Mammary epithelial cell (primary cell): ENCODE data around the gene KRT32.

Experiments used
- EZH2 ChIP-seq: IDR thresholded peaks from 2 replicates; pipeline ENCODE4 v1.6.1; 2012; ENCODE audit warnings: low read length, inconsistent platforms, borderline replicate concordance
- TF ChIP-seq, protein P1 (sequence below), 2 donors: IDR thresholded peaks in 1 of 2; conservative IDR thresholded peaks in 1 of 2; 2 replicates each; pipeline ENCODE4 v1.5.1; 2011 to 2012; ENCODE audit warnings: inconsistent platforms in 2 of 2, low read length in 2 of 2, mild to moderate bottlenecking in 2 of 2, control low read depth in 1 of 2, low read depth in 1 of 2; ENCODE audit not compliant: insufficient read depth in 1 of 2; ENCODE audit errors: extremely low read depth in 1 of 2

DNA sequence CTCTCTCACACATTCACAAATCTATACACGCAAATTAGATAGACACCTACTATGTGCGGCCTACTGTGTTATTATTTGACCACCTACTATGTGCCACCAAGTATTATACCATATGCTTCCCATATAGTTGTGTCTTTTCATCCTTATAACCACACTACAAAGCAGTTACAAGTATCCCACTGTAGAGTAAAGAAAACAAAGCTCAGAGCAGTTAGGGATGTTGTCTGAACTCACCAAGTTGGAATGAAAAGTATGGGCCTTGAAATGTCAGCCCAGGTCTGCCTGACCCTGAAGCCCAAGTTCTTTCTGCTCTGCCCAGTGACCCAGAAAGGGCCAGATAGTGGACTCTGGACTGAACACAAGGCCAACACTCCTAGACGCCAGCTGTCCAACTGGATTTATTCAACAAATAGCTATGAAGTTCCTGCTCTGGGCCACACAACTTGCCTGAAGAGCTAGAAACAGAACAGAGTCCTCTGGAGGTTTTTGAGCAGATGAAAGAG is 51.3 kb downstream of the KRT32 start:
- TF ChIP-seq, protein P1, sequence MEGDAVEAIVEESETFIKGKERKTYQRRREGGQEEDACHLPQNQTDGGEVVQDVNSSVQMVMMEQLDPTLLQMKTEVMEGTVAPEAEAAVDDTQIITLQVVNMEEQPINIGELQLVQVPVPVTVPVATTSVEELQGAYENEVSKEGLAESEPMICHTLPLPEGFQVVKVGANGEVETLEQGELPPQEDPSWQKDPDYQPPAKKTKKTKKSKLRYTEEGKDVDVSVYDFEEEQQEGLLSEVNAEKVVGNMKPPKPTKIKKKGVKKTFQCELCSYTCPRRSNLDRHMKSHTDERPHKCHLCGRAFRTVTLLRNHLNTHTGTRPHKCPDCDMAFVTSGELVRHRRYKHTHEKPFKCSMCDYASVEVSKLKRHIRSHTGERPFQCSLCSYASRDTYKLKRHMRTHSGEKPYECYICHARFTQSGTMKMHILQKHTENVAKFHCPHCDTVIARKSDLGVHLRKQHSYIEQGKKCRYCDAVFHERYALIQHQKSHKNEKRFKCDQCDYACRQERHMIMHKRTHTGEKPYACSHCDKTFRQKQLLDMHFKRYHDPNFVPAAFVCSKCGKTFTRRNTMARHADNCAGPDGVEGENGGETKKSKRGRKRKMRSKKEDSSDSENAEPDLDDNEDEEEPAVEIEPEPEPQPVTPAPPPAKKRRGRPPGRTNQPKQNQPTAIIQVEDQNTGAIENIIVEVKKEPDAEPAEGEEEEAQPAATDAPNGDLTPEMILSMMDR (conservative IDR thresholded peaks at IDR 0.05 in 1 of 2, IDR thresholded peaks at IDR 0.05 in 1 of 2; ENCODE audit: extremely low read depth in 1 of 2, insufficient read depth in 1 of 2, low read depth in 1 of 2, low read length in 2 of 2) = no peak
- TF ChIP-seq EZH2 = no peak
